Hematopoietic multipotent progenitor cell treated with erythropoietin and hydrocortisone succinate and interleukin-3 and kit ligand, for 8 days (in vitro differentiated cells): Measurements from ENCODE around the gene CRACDL.
"Not testable (repeated sequence)": the region's sequence is repeated elsewhere in the genome, so short reads cannot be mapped to it uniquely, and the experiment has no call there.

ENCODE experiments used
- DNase-seq: peaks from one replicate; pipeline ENCODE4 v3.0.0-alpha.2; 2015

CRACDL gene

GRCh38 chr2:98903767-98904485 is 32.1 kb downstream of the CRACDL start:
- DNase-seq, result no peak

GRCh38 chr2:98903064-98903355 is 33.0 kb downstream of the CRACDL start:
- DNase-seq, result no peak

- no peak for DNase-seq
These were observed 33.6 kb downstream of the CRACDL start for GRCh38 chr2:98902209-98903063.

- no peak for DNase-seq
These were observed 34.3 kb downstream of the CRACDL start for GRCh38 chr2:98901702-98902101.

DNA sequence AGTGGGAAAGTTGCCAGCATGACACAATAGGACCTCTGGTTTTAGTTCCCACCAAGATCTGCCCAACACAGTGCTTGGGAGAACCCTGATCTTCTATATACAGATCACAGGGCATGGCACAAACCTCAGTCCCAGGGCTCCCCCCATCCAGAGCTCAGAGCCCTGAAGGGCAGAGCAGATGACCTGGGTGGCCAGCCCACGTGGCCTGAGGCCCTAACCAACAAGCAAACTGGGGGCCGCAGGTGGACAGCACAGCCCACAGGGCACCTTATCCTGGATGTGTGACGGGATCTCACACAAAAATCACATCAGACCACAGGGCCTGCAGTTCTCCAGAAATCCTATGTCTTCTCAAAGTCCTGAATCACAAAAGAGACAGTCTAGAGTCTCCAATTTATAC is 34.7 kb downstream of the CRACDL start:
- no peak for DNase-seq

DNA sequence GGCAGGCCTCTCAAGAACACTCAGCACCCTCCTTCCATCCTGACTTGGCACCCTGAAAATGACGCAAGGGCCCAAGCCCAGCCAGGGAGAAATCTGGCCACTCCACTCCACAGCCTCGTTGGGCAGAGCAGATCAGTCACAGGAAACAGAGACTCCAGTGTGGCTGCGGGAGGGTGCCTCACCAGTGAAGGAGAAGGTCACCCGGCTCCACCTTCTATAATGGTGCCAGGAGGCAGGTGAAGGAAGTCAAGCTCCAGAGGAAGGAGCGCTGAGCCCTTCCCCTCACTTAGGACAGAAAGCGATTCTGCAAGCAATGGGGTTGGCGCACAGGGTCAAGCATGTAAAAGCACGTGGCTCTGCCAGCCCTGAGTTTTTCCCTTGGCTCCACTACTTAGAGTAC is 35.3 kb downstream of the CRACDL start:
- no peak for DNase-seq

GRCh38 chr2:98899703-98900078 is 36.3 kb downstream of the CRACDL start:
- DNase-seq, result not testable (repeated sequence)

GRCh38 chr2:98899041-98899702 is 36.9 kb downstream of the CRACDL start:
- DNase-seq, result no peak

DNA sequence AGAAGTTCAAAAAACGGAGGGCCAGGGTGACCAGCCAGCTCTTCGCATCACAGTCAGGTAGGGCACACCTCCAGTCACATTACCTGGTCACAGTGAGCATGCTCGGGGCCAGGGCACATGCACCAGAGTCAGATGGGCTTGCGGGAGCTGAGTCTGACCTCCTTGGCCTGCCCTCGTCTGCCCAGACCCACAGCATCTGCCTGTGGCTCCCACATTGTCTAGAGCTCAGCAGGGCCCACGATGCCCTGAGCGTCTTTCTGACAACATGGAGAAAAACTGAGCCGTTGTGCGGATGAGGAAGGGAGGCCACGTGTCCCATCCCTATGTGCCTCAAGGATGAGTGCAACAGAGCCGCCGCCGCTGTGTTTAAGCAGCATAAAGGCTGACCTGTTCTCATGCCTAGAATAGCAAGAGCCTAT is 37.6 kb downstream of the CRACDL start:
- no peak for DNase-seq

- DNase-seq, result no peak
These were observed 38.3 kb downstream of the CRACDL start for GRCh38 chr2:98897746-98898145.

DNA sequence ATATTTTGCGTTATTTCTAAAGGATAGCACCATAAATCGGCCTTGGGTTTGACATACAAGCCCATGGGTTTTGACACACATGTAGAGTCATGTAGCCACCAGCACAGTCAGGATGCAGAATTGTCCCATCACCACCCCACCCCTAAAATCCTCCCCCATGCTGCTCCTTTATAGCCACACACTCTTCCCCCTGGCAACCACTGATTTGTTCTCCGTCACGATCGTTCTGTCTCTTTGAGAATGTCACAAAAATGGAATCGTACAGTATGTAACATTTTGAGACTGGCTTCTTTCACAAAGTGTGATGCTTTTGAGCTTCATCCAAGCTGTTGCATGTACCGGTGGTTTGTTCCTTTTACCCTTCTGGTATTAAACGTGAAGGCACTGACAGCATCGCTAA is 39.1 kb downstream of the CRACDL start:
- no peak for DNase-seq

DNA sequence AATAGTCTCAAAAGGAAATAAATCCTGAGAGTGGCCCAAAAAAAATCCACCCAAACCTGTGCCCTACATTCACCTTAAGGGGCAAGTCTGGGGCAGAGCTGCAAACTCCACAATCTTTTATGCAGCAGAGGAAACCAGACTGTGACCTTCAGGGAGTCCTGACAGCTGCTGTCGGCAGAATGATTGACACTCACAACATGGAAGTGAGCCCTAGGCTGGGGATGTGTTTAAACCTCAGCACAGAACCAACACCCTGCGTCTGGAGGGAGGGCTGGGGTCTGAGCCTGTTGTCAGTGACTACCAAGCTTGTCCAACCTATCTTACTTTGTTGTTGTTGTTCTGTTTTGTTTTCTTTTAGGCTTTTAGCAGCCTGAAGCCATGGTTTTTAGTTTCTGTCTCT is 39.6 kb downstream of the CRACDL start:
- no peak for DNase-seq

DNA sequence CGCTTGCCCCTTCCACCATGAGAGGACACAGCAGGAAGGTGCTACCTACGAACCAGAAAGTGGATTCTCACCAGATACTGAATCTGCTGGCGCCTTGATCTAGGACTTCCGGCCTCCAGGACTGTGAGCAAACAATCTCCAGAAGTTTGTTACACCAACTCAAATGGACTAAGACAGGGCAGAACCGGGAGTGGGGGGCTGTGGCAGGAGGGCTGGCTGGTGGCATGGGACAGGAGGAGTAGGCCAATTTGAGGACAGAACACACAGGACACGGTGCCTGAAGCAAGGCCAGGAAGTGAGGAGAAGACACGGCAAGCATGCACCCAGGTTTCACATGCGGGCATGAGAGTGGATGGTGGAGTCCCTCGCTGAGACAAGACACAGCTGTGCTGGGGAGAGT is 40.1 kb downstream of the CRACDL start:
- no peak for DNase-seq

DNA sequence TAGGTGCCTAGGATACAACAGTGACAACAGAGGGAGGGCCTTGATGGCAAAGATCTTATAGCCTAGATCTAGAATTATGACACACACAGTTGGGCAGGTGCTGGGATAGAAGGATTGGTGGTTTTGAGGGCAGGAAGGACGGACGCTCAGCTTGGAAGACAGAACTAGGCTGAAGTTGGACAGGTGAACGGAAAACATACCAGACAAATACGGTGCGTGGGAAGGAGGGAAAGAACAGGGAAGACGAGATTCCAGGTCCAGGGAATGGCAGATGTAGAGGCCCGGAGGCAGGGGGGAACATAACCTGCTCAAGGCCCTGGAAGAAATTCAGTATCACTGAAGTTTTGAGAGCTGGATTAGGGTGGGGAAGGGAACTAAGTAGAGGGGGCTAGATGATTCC is 40.8 kb downstream of the CRACDL start:
- DNase-seq, result no peak

GRCh38 chr2:98894331-98895000 is 41.6 kb downstream of the CRACDL start:
- no peak for DNase-seq

GRCh38 chr2:98893911-98894321 is 42.1 kb downstream of the CRACDL start:
- no peak for DNase-seq

GRCh38 chr2:98892871-98893270 is 43.2 kb downstream of the CRACDL start:
- DNase-seq, result no peak

DNA sequence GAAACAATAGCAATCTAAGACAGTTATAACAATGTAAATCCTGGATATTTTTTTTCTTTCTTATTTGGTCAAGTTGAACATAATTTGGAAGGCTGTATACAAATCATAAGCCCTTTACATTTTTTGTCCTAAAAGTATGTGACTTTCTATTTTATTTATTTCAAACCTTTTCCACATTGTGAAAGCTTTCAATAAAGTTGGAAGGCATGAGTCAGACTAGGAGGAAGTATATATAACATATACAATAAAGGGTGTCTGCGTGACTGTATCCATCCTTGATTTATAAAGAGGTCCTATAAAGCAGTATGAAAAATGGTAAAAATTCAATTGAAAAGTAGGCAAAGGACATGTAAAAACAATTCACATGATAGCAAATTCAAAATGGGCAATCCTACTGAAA is 44.4 kb downstream of the CRACDL start:
- DNase-seq, result no peak

GRCh38 chr2:98886066-98886554 is 49.9 kb downstream of the CRACDL start:
- no peak for DNase-seq

- DNase-seq, result no peak
These were observed 51.4 kb downstream of the CRACDL start for GRCh38 chr2:98884658-98885057.

GRCh38 chr2:98883780-98884211 is 52.2 kb downstream of the CRACDL start:
- DNase-seq, result no peak

- no peak for DNase-seq
These were observed 52.9 kb downstream of the CRACDL start for GRCh38 chr2:98882971-98883779.
